Thymus (tissue), 11 donors: ENCODE measurements around the gene ZNF688. TPM values are rescaled to one million over a fixed set of nuclear protein-coding genes. Genes with fewer than 3 reads are reported as not detected.
"Not testable (repeated sequence)": the region's sequence is repeated elsewhere in the genome, so short reads cannot be mapped to it uniquely, and the experiment has no call there.

Experiments
- DNase-seq, 9 donors: peaks; one replicate each; pipeline ENCODE4 v3.0.0-alpha.2; 2013; ENCODE audit warnings: low spot score in 9 of 9, low read depth in 6 of 9, missing footprints in 1 of 9
- H3K27ac ChIP-seq, 2 donors: one replicate each; pipeline ENCODE4 v1.5.1; 2013; ENCODE audit warnings: control low read depth in 1 of 2, low read depth in 1 of 2, low read length in 1 of 2, mild to moderate bottlenecking in 1 of 2, moderate library complexity in 1 of 2
- H3K27me3 ChIP-seq, 2 donors: one replicate each; pipeline ENCODE4 v1.5.1; 2013; ENCODE audit warnings: low read length in 1 of 2; ENCODE audit not compliant: control insufficient read depth in 2 of 2, insufficient read depth in 1 of 2
- H3K36me3 ChIP-seq, 2 donors: one replicate each; pipeline ENCODE4 v1.5.1; 2013; ENCODE audit warnings: low read length in 1 of 2, mild to moderate bottlenecking in 1 of 2, moderate library complexity in 1 of 2; ENCODE audit not compliant: control insufficient read depth in 2 of 2, insufficient read depth in 2 of 2
- H3K4me1 ChIP-seq, 2 donors: one replicate each; pipeline ENCODE4 v1.5.1; 2013; ENCODE audit warnings: low read length in 2 of 2; ENCODE audit not compliant: control insufficient read depth in 2 of 2, insufficient read depth in 2 of 2
- H3K4me3 ChIP-seq, 2 donors: one replicate each; pipeline ENCODE4 v1.5.1; 2013; ENCODE audit warnings: low read length in 2 of 2, control low read depth in 1 of 2, mild to moderate bottlenecking in 1 of 2
- H3K9me3 ChIP-seq, 2 donors: one replicate each; pipeline ENCODE4 v1.5.1; 2013; ENCODE audit warnings: low read length in 1 of 2, mild to moderate bottlenecking in 1 of 2; ENCODE audit not compliant: control insufficient read depth in 2 of 2, insufficient read depth in 1 of 2
- whole genome bisulfite sequencing: extraction: QIAGEN DNeasy Blood & Tissue Kit; methylation state at CpG from one replicate; pipeline ENCODE4 v1.1.7; 2013; 5-methylcytosine and 5-hydroxymethylcytosine counted together
- polyA plus RNA-seq: library from polyadenylated mRNA; stranded (reverse); fragments of 200-250 nt; gene quantifications from one replicate; pipeline ENCODE4 v1.2.3, GENCODE V29; 2013
- total RNA-seq: library from RNA; stranded (reverse); fragments of 120-200 nt; gene quantifications from one replicate; pipeline ENCODE4 v1.2.4, GENCODE V29; 2013
- donor health status: healthy.

The ZNF688 gene
- total and polyA plus RNA-seq, 2 donors: 17.5 to 38.1 TPM

GRCh38 chr16:30600215-30600614 lies 28.7 kb upstream of the ZNF688 start:
- H3K4me3 ChIP-seq: no peak overlapping the region
- peaks cover 24 to 37% of the 10 kb centered on the region in 2 donors for H3K36me3 ChIP-seq
- H3K27ac ChIP-seq: no peak overlapping the region
- H3K27me3 ChIP-seq: no peaks in the 10 kb centered on the region
- DNase-seq: no peak
- 99% methylated on average over 3 of the region's 3 CpGs for WGBS
- no peaks in the 10 kb centered on the region for H3K4me1 ChIP-seq
- peaks cover 0 to 3% of the 10 kb centered on the region in 2 donors for H3K9me3 ChIP-seq

GRCh38 chr16:30592871-30593270 lies 21.4 kb upstream of the ZNF688 start:
- H3K27me3 ChIP-seq: no peaks in the 10 kb centered on the region
- no peak for DNase-seq
- H3K4me1 ChIP-seq: no peaks in the 10 kb centered on the region
- peaks cover 5 to 13% of the 10 kb centered on the region in 2 donors for H3K36me3 ChIP-seq
- no peak overlapping the region for H3K4me3 ChIP-seq
- 99% methylated on average over 4 of the region's 4 CpGs for WGBS
- H3K27ac ChIP-seq: no peak overlapping the region
- H3K9me3 ChIP-seq: no peaks in the 10 kb centered on the region

- H3K27me3 ChIP-seq, DNase-seq, H3K9me3 ChIP-seq, H3K4me3 ChIP-seq, H3K27ac ChIP-seq, H3K4me1 ChIP-seq: not testable (repeated sequence)
- H3K36me3 ChIP-seq: peaks cover 5 to 19% of the 10 kb centered on the region in 2 donors
- WGBS: 99% methylated on average over 9 of the region's 9 CpGs
These were observed 19.4 kb upstream of the ZNF688 start for GRCh38 chr16:30590869-30591268.

GRCh38 chr16:30589582-30589981 lies 18.1 kb upstream of the ZNF688 start:
- not testable (repeated sequence) for H3K4me3 ChIP-seq, H3K27ac ChIP-seq, H3K27me3 ChIP-seq, DNase-seq, H3K9me3 ChIP-seq
- H3K4me1 ChIP-seq: peaks cover 2 to 16% of the 10 kb centered on the region in 2 donors
- H3K36me3 ChIP-seq: peaks cover 5 to 15% of the 10 kb centered on the region in 2 donors
- WGBS: 98% methylated on average over 2 of the region's 2 CpGs

- Histone ChIP-seq H3K27ac (no peak overlapping the region), H3K9me3 (peaks cover 0 to 4% of the 10 kb centered on the region in 2 donors), H3K4me1 (peaks cover 2 to 18% of the 10 kb centered on the region in 2 donors), H3K27me3 (no peaks in the 10 kb centered on the region), H3K4me3 (no peak overlapping the region), H3K36me3 (peaks cover 3 to 16% of the 10 kb centered on the region in 2 donors)
- 97% methylated on average over 2 of the region's 2 CpGs for WGBS
- DNase-seq: no peak
These were observed 17.1 kb upstream of the ZNF688 start for GRCh38 chr16:30588651-30589050.

GRCh38 chr16:30585400-30586191 lies 14.1 kb upstream of the ZNF688 start, which contains the start of gene ZNF785:
Gene ZNF785 (minus strand): TSS chr16:30585697. CDS start chr16:30585611, 86 bp downstream.
- Histone ChIP-seq H3K4me1 (peaks cover 2 to 18% of the 10 kb centered on the region in 2 donors), H3K4me3 (peak within 1 kb of the TSS; percentile 67 to 72), H3K27ac (peak within 1 kb of the TSS; percentile 58 to 78), H3K27me3 (no peaks in the 10 kb centered on the region), H3K9me3 (peaks cover 0 to 7% of the 10 kb centered on the region in 2 donors), H3K36me3 (peaks cover 23 to 34% of the 10 kb centered on the region in 2 donors)
- DNase-seq: peak; percentile 87 to 99 (median 94)
- WGBS: under 1% methylated on average over 50 of the region's 50 CpGs

- no peaks in the 10 kb centered on the region for H3K27me3 ChIP-seq
- DNase-seq: peak in 1 of 9 donors; percentile 33
- H3K4me1 ChIP-seq: peaks cover 2 to 18% of the 10 kb centered on the region in 2 donors
- peak overlapping the region; percentile 58 to 78 for H3K27ac ChIP-seq
- WGBS: 2% methylated on average over 23 of the region's 23 CpGs
- H3K4me3 ChIP-seq: peak overlapping the region; percentile 67 to 72
- H3K9me3 ChIP-seq: peaks cover 0 to 7% of the 10 kb centered on the region in 2 donors
- peaks cover 23 to 34% of the 10 kb centered on the region in 2 donors for H3K36me3 ChIP-seq
These were observed 13.5 kb upstream of the ZNF688 start for GRCh38 chr16:30585022-30585399.

GRCh38 chr16:30582611-30583340 lies 11.3 kb upstream of the ZNF688 start:
- WGBS: 98% methylated on average over 48 of the region's 48 CpGs
- no peak for DNase-seq
- peaks cover 0 to 7% of the 10 kb centered on the region in 2 donors for H3K9me3 ChIP-seq
- H3K36me3 ChIP-seq: peaks cover 28 to 46% of the 10 kb centered on the region in 2 donors
- H3K27ac ChIP-seq: no peak overlapping the region
- H3K4me1 ChIP-seq: peaks cover 2 to 18% of the 10 kb centered on the region in 2 donors
- H3K27me3 ChIP-seq: no peaks in the 10 kb centered on the region
- H3K4me3 ChIP-seq: no peak overlapping the region

GRCh38 chr16:30581457-30581856 lies 9.9 kb upstream of the ZNF688 start:
- Histone ChIP-seq H3K4me3 (no peak overlapping the region), H3K9me3 (peaks cover 0 to 7% of the 10 kb centered on the region in 2 donors), H3K36me3 (peaks cover 28 to 38% of the 10 kb centered on the region in 2 donors), H3K27me3 (no peaks in the 10 kb centered on the region), H3K27ac (no peak overlapping the region), H3K4me1 (peaks cover 0 to 14% of the 10 kb centered on the region in 2 donors)
- WGBS: 98% methylated on average over 7 of the region's 7 CpGs
- no peak for DNase-seq
